RWPE2 (cell line): ENCODE data around the gene GCN1.

Experiments used
- ATAC-seq: fragments of 200-7000 bp; cut with Tn5 transposase; 3 replicates; pipeline ENCODE4 v1.9.1; 2021; ENCODE audit warnings: low read depth
- DNase-seq: peaks from one replicate; pipeline ENCODE4 v3.0.0-alpha.2; 2020; ENCODE audit warnings: low spot score
- H3K27ac ChIP-seq: fragments of 450-650 bp; 2 replicates; pipeline ENCODE4 v1.5.1; 2017; ENCODE audit warnings: mild to moderate bottlenecking; ENCODE audit not compliant: poor library complexity, severe bottlenecking
- H3K27me3 ChIP-seq: fragments of 250-450 bp; sonication (Bioruptor Pico); 2 replicates; pipeline ENCODE4 v1.5.1; 2021; ENCODE audit warnings: mild to moderate bottlenecking, moderate library complexity; ENCODE audit not compliant: insufficient read depth, poor library complexity, severe bottlenecking
- H3K36me3 ChIP-seq: fragments of 250-450 bp; sonication (Bioruptor Pico); 2 replicates; pipeline ENCODE4 v1.5.1; 2020; ENCODE audit warnings: low read depth, mild to moderate bottlenecking, moderate library complexity
- H3K4me1 ChIP-seq: fragments of 250-450 bp; sonication (Bioruptor Pico); 2 replicates; pipeline ENCODE4 v1.5.1; 2021; ENCODE audit warnings: mild to moderate bottlenecking, moderate library complexity; ENCODE audit not compliant: insufficient read depth, poor library complexity, severe bottlenecking
- H3K4me3 ChIP-seq: fragments of 250-450 bp; sonication (Bioruptor Pico); 2 replicates; pipeline ENCODE4 v1.5.1; 2021; ENCODE audit warnings: mild to moderate bottlenecking, moderate library complexity; ENCODE audit not compliant: severe bottlenecking
- H3K9me3 ChIP-seq: fragments of 250-450 bp; sonication (Bioruptor Pico); 2 replicates; pipeline ENCODE4 v1.5.1; 2021; ENCODE audit warnings: mild to moderate bottlenecking, moderate library complexity; ENCODE audit not compliant: severe bottlenecking
- TF ChIP-seq, protein P1 (sequence below): fragments of 450-650 bp; IDR thresholded peaks from one replicate; pipeline ENCODE4 v1.5.1; 2017; ENCODE audit warnings: mild to moderate bottlenecking, moderate library complexity; ENCODE audit not compliant: poor library complexity, severe bottlenecking

Gene GCN1

DNA sequence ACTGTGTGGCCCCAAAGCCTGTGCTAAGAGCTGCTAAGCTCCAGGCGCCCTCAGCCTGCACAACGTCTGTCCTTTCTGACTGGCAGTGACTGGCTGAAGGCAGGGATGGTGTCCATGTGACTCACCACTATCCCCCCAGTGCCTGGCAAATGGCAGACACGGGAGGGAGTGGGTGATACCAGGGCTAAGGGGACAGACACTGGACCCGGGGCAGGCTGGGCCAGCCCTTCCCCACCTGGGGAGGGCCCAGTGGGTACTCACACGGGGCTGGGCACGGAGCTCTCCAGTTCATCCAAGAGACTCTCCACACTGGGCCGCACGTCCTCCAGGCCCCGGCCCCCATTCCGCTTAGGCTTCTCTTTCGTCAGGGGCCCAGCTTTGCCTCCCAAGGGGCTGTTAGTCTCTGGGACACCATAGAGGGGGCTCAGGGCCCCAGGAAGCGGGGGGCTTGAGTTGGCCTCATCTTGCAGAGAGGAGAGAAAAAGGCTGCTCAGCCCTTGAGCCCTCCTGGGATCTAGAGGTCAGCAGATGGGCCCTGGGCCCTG is 27.8 kb upstream of the GCN1 start:
- Histone ChIP-seq H3K36me3 (peaks cover 98% of the 10 kb centered on the region), H3K27me3 (no peaks in the 10 kb centered on the region), H3K4me3 (no peak overlapping the region), H3K9me3 (no peaks in the 10 kb centered on the region), H3K27ac (peak overlapping the region; percentile 7), H3K4me1 (peaks cover 27% of the 10 kb centered on the region)
- TF ChIP-seq, protein P1, sequence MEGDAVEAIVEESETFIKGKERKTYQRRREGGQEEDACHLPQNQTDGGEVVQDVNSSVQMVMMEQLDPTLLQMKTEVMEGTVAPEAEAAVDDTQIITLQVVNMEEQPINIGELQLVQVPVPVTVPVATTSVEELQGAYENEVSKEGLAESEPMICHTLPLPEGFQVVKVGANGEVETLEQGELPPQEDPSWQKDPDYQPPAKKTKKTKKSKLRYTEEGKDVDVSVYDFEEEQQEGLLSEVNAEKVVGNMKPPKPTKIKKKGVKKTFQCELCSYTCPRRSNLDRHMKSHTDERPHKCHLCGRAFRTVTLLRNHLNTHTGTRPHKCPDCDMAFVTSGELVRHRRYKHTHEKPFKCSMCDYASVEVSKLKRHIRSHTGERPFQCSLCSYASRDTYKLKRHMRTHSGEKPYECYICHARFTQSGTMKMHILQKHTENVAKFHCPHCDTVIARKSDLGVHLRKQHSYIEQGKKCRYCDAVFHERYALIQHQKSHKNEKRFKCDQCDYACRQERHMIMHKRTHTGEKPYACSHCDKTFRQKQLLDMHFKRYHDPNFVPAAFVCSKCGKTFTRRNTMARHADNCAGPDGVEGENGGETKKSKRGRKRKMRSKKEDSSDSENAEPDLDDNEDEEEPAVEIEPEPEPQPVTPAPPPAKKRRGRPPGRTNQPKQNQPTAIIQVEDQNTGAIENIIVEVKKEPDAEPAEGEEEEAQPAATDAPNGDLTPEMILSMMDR = no peak
- ATAC-seq (no peak), DNase-seq (no peak)

DNA sequence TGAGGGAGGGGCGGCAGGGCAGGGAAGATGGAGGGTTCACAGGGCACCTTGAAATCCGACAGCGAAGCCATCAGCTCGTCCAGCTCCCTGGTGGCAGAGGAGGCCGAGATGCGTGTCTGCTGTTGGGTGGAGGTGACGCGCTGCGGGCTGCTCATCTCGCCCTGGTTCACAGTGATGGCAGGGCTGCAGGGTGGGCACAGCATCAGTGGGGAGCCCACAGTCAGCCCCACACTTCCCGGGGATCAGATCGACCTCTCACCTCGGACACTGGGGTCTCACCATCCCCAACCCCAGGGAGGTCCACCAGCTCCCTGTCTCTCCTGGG is 27.0 kb upstream of the GCN1 start:
- Histone ChIP-seq H3K9me3 (no peaks in the 10 kb centered on the region), H3K27ac (no peak overlapping the region), H3K4me1 (peaks cover 19% of the 10 kb centered on the region), H3K4me3 (no peak overlapping the region), H3K36me3 (peaks cover 100% of the 10 kb centered on the region), H3K27me3 (no peaks in the 10 kb centered on the region)
- ATAC-seq (no peak), DNase-seq (no peak)
- TF ChIP-seq, protein P1 = no peak

DNA sequence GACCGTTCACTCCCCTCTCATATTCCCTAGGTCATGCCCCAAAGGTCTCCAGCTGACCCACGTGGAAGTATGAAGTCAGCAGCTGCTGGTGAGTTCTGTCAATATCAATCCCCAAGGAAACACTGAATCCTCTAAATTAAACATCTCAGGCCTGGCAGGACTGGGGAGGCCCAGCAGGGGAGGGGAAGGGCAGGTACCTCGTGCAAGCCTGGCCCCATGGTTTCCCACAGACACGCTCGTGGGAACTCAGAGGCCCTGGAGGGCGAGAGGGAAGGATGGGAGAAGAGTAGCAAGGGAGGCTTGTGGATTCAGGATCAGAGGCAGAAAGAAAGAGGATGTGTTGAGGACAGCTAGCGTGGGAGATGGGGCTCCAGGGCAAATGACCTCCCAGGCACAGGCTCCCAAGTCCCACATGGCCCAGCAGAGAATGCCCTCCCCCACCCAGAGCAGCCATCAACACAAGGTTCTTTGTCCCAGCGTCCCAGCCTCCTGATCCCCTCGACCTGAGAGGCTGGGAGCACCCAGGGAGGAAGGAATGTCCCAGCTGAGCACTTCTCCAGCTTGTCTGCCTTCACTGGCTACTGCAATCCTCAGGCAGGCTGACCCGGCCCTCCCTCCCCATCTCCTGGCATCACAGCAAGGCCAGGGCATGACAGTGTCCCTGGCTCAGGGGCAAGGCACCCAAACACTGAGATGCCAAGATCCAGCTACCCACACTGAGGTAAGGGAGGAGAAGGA is 26.5 kb upstream of the GCN1 start:
- H3K27ac ChIP-seq = no peak overlapping the region
- H3K27me3 ChIP-seq = no peaks in the 10 kb centered on the region
- no peak for ATAC-seq
- peaks cover 100% of the 10 kb centered on the region for H3K36me3 ChIP-seq
- TF ChIP-seq, protein P1 = no peak
- no peaks in the 10 kb centered on the region for H3K9me3 ChIP-seq
- no peak overlapping the region for H3K4me3 ChIP-seq
- peaks cover 14% of the 10 kb centered on the region for H3K4me1 ChIP-seq
- no peak for DNase-seq

DNA sequence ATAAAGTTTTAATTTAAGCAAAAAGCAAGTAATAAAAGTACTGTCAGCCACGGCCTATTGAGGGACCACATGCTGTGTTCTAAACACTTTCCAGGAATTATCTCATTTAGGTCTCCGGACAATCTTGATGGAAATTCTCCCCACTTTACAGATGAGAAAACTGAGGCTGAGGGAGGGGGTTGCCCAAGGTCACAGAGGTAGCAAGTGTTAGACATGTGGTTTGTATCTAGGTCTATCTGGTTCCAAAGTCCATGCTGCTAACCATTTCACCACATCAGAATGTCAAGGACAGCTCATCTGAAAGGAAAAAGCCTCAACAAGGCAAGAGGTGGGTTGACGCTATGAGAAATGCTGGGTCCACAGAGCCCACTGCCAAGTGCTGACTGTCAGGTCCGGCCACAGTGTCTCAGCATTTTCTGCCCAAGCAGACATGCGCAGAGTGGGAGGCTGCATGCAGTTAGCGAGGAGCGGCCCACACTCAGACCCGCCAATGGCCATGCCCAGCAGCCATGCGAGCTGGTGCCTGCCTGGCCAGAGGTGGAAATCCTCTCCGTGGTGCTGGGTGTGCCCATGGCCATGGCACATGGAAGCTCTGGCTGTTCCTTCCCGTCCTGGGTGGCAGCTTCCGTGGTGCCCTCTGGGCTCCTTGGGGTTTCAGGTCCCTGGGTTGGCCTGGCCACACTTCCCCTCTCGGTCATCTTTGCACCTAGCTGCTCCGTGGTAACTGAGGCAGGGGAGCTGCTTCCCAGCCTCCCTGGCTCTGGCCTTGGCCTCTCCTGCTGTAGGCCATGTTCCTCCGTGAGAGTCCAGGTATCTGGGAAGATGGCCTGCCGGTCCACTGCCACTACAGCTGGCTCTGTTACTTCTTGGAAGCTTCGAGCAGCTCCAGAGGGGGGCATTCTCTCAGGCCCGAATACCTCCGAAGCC is 24.4 kb upstream of the GCN1 start:
- Histone ChIP-seq H3K27me3 (no peaks in the 10 kb centered on the region), H3K9me3 (no peaks in the 10 kb centered on the region), H3K36me3 (peaks cover 100% of the 10 kb centered on the region), H3K4me1 (no peaks in the 10 kb centered on the region), H3K27ac (no peak overlapping the region), H3K4me3 (no peak overlapping the region)
- ATAC-seq = no peak; the same call in 2 of the 3 replicates
- DNase-seq = no peak
- TF ChIP-seq, protein P1 = no peak
